Ovary (tissue), 3 donors: ENCODE data around the gene TBATA.

Source experiments
- CTCF ChIP-seq, 3 donors: fragments of 450-650 bp in 2 of 3; fragments of 200-600 bp in 1 of 3; IDR thresholded peaks; one replicate each; pipeline versions ENCODE4 v1.5.1 to v1.8.0; 2016 to 2022; ENCODE audit warnings: antibody characterized with exemption in 3 of 3, mild to moderate bottlenecking in 1 of 3
- EP300 ChIP-seq: sonication (generic); formaldehyde crosslinking; IDR thresholded peaks from one replicate; pipeline ENCODE4 v1.6.1; 2017; ENCODE audit warnings: antibody characterized with exemption
- donor health status: DM: no; HTN: no; CAD: no.

- TF ChIP-seq EP300 (no peak), CTCF (IDR thresholded peaks at IDR 0.05) (no peak)
Measured at GRCh38 chr10:70747192-70747965, 37.8 kb downstream of the TBATA start.
